Activated CD4-positive, alpha-beta T cell treated with anti-CD3 and anti-CD28 coated beads, Interleukin-10, Interleukin-2, amounts not matched to agents 100 ng/mL and 50 ng/mL, durations not matched to agents 16 hours and 8 hours (primary cell): ENCODE results near the gene KLK14.

ENCODE experiments used
- DNase-seq: peaks from one replicate; pipeline ENCODE4 v3.0.0-alpha.2; 2020

KLK14 gene

DNA sequence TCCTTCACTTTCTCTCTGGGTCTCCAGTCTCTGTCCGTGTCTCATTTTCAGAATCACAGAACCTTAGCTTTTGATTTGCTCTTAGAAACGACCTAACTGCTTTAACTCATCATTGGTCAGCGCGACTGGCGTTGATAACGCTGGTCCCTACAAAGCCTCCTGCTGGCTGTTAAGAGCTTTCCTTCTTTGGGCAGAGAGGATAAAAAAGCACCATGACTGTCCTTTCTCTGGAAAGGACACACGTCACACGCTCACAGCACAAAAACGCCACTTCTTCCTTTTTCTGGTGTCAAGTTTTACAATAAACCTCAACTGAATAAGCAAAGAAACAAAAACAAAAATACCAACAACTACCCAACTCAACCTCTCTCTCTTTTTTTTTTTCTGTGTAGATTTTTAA, 46.2 kb downstream of the KLK14 start:
- no peak for DNase-seq

DNA sequence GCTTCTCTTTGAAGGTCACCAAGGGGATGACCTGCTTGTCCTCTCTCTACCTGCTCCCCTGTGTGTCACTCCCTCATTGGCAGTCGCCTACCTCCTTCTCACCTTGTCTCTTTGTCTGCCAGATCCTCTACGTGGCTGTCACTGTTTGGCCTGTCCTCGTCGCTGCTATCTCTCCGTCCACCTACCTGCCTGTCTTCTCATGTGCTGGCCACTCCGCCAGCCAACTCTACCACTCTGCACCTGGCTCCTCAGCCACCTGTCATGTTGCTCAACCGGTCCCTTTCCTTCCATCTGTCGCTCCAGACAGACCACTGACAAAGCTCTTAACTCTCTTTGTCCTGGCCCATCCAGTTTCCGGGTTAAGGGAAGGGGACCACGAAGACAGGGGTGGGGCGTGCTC, 48.0 kb downstream of the KLK14 start, which contains the start of gene KLK12:
TSS of gene KLK12 (minus strand) at position 299 of the 400 bp plus-strand sequence. CDS start 381 bp downstream, outside the sequence.
- no peak for DNase-seq

DNA sequence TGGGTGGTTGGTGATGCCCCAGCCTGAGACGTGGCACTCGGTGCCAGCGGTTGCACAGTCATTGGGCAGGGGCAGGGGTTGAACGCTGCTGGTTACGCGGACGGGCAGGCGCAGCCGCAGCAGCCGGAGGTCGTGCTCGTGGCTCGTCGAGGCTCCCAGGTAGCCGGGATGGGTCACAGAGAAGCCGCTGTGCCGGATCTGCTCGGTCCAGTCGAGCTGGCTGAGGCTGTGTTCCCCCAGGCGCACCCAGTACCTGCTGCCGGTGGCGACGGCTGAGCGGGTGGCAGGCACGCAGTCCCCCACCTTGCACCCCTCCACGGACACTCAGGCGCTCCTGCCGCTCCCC, 50.8 kb downstream of the KLK14 start:
- DNase-seq, result no peak

DNA sequence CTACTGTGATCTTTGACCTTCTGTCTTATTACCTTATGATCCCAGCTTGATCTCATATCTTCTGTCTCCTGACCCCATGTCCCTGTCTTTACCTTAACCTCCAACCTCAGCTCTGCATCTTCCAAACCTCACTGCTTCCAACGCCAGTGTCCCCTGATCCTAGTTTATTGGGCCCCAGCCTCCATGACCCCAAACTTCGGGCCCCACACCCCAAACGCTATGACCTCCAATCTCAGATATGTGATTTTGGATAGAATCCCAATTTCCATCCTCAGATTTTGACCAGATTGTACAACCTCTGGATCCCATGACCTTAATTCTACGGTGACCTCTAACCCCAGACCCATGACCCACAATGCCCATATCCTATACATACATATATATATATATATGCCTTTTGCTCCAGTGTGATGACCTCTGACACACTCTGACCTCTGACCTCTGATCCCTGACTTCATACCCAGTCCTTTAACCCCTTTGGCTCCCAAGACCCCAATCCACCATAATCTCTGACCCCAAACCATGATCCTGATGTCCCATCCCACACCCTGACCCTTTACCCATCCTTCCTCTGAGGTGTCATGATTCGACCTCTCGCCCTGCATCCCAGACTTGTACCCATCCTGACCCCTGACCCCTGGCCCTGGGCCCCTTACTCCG, 51.3 kb downstream of the KLK14 start:
- DNase-seq, result no peak

DNA sequence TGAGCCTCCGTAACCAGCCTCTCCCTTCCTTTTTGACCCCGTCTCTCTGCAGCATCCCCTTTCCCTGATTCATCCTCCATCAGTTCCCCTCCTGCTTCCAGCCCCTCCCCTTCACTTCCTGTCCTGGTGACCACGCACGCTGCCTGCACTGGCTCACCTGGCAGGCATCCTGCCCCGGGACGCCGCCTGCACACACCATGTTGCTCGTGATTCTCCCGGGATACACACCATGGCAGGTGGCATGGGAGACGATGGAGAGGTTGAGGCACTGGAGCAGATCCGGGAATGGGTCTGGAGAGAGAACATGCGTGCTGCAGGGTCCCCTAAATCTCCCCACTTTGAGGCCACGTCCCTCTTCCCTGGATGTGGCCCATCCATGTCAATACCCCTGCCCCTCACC, 52.1 kb downstream of the KLK14 start:
- no peak for DNase-seq

DNA sequence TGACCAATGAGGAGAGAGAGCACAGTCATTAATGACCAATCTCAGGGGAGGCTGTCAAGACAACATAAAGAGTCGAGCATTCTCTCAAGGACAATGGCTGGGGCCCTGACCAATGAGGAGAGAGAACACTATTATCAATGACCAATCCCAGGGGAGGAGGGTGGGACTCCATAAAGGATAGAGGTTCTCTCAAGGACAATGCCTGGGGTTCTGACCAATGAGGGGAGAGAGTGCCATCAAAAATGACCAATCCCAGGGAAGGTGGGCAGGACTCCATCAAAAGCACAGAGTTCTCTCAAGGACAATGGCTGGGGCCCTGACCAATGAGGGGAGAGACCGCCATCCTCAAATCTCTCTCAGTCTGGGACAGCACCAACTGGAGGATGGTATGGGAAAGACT, 53.0 kb downstream of the KLK14 start:
- DNase-seq, result no peak
